ACC112 (cell line): ENCODE measurements around the gene PCAT6.

Experiments
- H2AFZ ChIP-seq: fragments of 200-600 bp; sonication (generic); one replicate; pipeline ENCODE4 v1.6.0; 2017; ENCODE audit warnings: antibody characterized with exemption, low read length; ENCODE audit not compliant: unreplicated experiment
- H3K27ac ChIP-seq: fragments of 200-600 bp; sonication (generic); 2 replicates; pipeline ENCODE4 v1.5.1; 2014; ENCODE audit warnings: low read depth, mild to moderate bottlenecking, antibody characterized with exemption, low read length, moderate library complexity
- H3K27me3 ChIP-seq: fragments of 200-600 bp; sonication (generic); 2 replicates; pipeline ENCODE4 v1.6.1; 2014; ENCODE audit warnings: mild to moderate bottlenecking, antibody characterized with exemption, low read length, moderate library complexity, mixed read lengths; ENCODE audit not compliant: insufficient read depth
- H3K36me3 ChIP-seq: fragments of 200-600 bp; sonication (generic); 2 replicates; pipeline ENCODE4 v1.6.1; 2016; ENCODE audit warnings: mild to moderate bottlenecking, antibody characterized with exemption, low read length, moderate library complexity, mixed read lengths; ENCODE audit not compliant: insufficient read depth
- H3K4me1 ChIP-seq: fragments of 200-600 bp; sonication (generic); one replicate; pipeline ENCODE4 v1.6.1; 2016; ENCODE audit warnings: low read length, mixed read lengths; ENCODE audit not compliant: insufficient read depth, unreplicated experiment, control insufficient read depth
- H3K4me3 ChIP-seq: fragments of 200-600 bp; sonication (generic); 2 replicates; pipeline ENCODE4 v1.5.1; 2014; ENCODE audit warnings: mild to moderate bottlenecking, low read depth, low read length
- H3K79me2 ChIP-seq: fragments of 200-600 bp; sonication (generic); one replicate; pipeline ENCODE4 v1.6.0; 2016; ENCODE audit warnings: low read length; ENCODE audit not compliant: control insufficient read depth, unreplicated experiment, insufficient read depth

Gene PCAT6

GRCh38 chr1:202796670-202797069, 14.1 kb upstream of the PCAT6 start:
- Histone ChIP-seq H2AFZ (no peak overlapping the region), H3K4me1 (peaks cover 4% of the 10 kb centered on the region), H3K27ac (no peak overlapping the region), H3K79me2 (peaks cover 91% of the 10 kb centered on the region), H3K4me3 (no peak overlapping the region), H3K36me3 (no peaks in the 10 kb centered on the region), H3K27me3 (no peaks in the 10 kb centered on the region)

- Histone ChIP-seq H3K36me3 (no peaks in the 10 kb centered on the region), H3K79me2 (peaks cover 94% of the 10 kb centered on the region), H3K4me1 (peaks cover 17% of the 10 kb centered on the region), H2AFZ (no peak overlapping the region), H3K4me3 (no peak overlapping the region), H3K27ac (no peak overlapping the region), H3K27me3 (no peaks in the 10 kb centered on the region)
Measured at GRCh38 chr1:202798260-202798659, 12.5 kb upstream of the PCAT6 start.

DNA sequence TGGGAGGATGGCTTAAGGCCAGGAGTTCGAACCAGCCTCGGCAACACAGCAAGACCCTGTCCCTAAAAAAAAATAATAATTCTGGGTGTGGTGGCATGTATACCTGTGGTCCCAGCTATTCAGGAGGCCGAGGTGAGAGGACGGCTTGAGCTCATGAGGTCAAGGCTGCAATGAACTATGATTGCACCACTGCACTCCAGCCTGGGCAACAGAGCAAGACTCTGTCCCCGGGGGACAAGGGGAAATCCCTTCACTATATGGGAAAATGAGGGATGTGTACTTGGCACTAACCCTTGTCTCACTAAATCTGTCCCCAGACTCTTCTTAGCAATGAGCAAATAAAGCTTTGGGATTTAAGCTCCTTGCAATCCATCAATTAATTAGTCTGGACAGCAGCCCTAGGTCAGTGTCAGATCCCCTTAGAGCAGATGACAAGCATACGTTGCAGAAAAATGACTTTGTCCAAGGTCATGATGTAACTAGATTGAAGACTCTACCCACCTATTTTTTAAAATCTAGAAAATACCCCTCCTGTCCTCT, 11.9 kb upstream of the PCAT6 start:
- Histone ChIP-seq H3K4me1 (peaks cover 22% of the 10 kb centered on the region), H3K27ac (no peak overlapping the region), H2AFZ (no peak overlapping the region), H3K4me3 (no peak overlapping the region), H3K27me3 (no peaks in the 10 kb centered on the region), H3K36me3 (no peaks in the 10 kb centered on the region), H3K79me2 (peaks cover 94% of the 10 kb centered on the region)

GRCh38 chr1:202800742-202801141, 10.0 kb upstream of the PCAT6 start:
- no peak overlapping the region for H3K27ac ChIP-seq
- H3K79me2 ChIP-seq, result peaks cover 98% of the 10 kb centered on the region
- H3K27me3 ChIP-seq, result no peaks in the 10 kb centered on the region
- no peak overlapping the region for H3K4me3 ChIP-seq
- peaks cover 38% of the 10 kb centered on the region for H3K4me1 ChIP-seq
- H3K36me3 ChIP-seq, result no peaks in the 10 kb centered on the region
- no peak overlapping the region for H2AFZ ChIP-seq

DNA sequence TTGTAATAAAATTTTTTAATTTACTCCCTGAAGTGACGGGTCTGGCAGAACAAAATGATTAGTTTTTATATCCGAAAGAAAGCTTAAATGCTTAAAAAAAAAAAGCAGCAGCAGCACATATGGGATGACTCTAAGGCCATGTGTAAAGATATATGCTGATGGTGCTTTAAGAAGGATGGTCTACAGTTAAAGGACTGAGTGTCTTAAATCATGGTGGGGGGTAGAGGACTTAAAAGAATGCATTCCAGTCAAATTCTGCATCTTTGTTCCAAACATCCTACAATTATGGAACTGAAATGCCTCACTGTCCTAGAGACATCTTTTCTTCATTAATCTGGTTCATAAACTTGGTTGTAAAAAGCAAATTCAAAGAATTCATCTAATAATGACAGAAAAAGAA, 9.6 kb upstream of the PCAT6 start:
- no peak overlapping the region for H2AFZ ChIP-seq
- H3K36me3 ChIP-seq, result no peaks in the 10 kb centered on the region
- H3K27me3 ChIP-seq, result no peaks in the 10 kb centered on the region
- peaks cover 43% of the 10 kb centered on the region for H3K4me1 ChIP-seq
- no peak overlapping the region for H3K4me3 ChIP-seq
- H3K79me2 ChIP-seq, result peaks cover 98% of the 10 kb centered on the region
- H3K27ac ChIP-seq, result no peak overlapping the region

- Histone ChIP-seq H2AFZ (no peak overlapping the region), H3K36me3 (no peaks in the 10 kb centered on the region), H3K4me1 (peaks cover 43% of the 10 kb centered on the region), H3K27ac (no peak overlapping the region), H3K27me3 (no peaks in the 10 kb centered on the region), H3K4me3 (no peak overlapping the region), H3K79me2 (peaks cover 98% of the 10 kb centered on the region)
Measured at GRCh38 chr1:202802034-202802433, 8.7 kb upstream of the PCAT6 start.

DNA sequence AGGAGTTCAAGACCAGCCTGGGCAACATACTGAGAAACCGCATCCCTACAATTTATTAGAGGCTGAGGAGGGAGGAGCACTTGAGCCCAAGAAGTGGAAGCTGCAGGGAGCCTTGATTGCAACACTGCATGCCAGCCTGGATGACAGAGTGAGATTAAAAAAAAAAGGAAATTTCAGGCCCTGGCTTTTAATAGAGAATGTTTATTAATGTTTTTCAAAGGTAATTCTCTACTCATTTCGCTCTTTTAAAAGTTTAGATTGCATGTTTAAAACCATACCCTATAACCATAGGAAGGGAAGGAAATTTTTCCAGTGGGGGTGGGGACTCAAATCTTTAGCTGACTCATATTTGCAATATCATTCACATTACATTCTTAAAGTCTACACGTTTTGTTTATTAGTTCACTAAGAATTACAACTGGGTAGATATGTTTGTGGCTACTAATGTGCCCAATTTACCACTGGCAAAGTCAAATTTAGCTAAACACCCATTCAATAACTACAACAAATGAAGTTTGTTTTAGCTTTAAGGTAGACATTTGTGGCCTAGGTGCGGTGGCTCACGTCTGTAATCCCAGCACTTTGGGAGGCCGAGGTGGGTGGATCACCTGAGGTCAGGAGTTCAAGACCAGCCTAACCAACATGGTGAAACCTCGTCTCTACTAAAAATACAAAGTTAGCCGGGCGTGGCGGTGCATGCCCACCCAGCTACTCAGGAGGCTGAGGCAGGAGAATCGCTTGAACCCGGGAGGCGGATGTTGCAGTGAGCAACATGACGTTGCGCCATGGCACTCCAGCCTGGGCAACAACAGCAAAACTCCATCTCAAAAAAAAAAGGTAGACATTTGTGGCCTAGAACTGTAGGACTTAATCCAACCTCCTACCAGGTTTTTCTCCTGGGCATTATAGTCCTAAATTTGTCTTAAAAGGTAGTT, 7.5 kb upstream of the PCAT6 start:
- H2AFZ ChIP-seq, result no peak overlapping the region

GRCh38 chr1:202804126-202804525, 6.6 kb upstream of the PCAT6 start:
- Histone ChIP-seq H3K27ac (peak overlapping the region; percentile 46; the same call in 1 of the 2 replicates), H2AFZ (no peak overlapping the region), H3K27me3 (no peaks in the 10 kb centered on the region), H3K79me2 (peaks cover 90% of the 10 kb centered on the region), H3K36me3 (no peaks in the 10 kb centered on the region), H3K4me1 (peaks cover 39% of the 10 kb centered on the region), H3K4me3 (peak overlapping the region; percentile 92)

More for the DNA sequence above, 7.5 kb upstream of the PCAT6 start:
- Histone ChIP-seq H3K4me3 (peak overlapping the region; percentile 8; the same call in 1 of the 2 replicates), H3K27me3 (no peaks in the 10 kb centered on the region), H3K27ac (peak overlapping the region; percentile 70), H3K4me1 (peaks cover 43% of the 10 kb centered on the region), H3K36me3 (no peaks in the 10 kb centered on the region), H3K79me2 (peaks cover 98% of the 10 kb centered on the region)

DNA sequence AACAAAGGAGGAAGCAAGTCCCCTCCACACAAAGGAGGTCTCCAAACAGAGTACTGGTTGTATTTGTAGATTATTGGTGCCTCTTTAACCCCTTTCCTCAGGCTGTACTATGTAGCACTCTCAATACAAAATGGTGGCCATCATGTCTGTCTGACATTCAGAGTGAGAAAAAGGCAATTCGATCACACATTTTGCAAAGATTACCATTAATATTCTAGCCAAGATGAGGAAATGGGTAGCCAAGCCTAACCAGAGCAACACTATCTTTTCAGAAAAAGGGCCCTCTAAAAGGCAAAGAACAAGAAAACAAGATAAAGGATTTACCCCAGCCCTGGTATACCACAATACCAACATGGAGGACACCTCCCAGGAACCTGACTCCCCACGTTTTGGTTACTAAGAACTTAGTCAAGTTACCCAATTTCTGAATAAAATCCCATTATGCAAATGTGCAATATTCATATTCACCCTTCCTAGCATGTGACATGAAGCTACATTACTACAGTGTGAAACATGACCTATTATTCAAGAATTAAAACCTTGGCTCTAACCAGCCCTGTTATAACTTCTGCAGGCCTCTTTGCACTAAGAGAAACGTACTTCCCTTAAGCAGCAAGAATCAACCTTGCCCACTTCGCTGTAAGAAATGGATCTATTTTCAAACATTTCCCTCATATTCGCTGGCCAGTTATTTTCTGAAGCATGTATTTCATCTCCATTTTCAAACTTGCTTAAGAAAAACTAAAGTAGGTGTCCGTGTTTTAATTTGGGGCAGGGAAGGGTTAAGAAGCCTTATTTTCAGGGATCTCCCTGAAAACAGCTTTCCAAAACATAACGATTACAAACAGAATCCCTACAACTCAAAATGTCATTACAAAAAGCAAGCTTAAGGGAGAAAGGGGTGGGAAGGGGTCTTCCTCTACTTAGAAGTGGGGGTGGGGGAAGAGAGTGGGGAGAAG, 4.6 kb upstream of the PCAT6 start:
- peak overlapping the region; percentile 15 for H2AFZ ChIP-seq
- peak overlapping the region; percentile 92 for H3K4me3 ChIP-seq
- no peaks in the 10 kb centered on the region for H3K36me3 ChIP-seq
- H3K79me2 ChIP-seq, result peaks cover 71% of the 10 kb centered on the region
- H3K27ac ChIP-seq, result peak overlapping the region; percentile 46
- peaks cover 39% of the 10 kb centered on the region for H3K4me1 ChIP-seq
- H3K27me3 ChIP-seq, result no peaks in the 10 kb centered on the region

DNA sequence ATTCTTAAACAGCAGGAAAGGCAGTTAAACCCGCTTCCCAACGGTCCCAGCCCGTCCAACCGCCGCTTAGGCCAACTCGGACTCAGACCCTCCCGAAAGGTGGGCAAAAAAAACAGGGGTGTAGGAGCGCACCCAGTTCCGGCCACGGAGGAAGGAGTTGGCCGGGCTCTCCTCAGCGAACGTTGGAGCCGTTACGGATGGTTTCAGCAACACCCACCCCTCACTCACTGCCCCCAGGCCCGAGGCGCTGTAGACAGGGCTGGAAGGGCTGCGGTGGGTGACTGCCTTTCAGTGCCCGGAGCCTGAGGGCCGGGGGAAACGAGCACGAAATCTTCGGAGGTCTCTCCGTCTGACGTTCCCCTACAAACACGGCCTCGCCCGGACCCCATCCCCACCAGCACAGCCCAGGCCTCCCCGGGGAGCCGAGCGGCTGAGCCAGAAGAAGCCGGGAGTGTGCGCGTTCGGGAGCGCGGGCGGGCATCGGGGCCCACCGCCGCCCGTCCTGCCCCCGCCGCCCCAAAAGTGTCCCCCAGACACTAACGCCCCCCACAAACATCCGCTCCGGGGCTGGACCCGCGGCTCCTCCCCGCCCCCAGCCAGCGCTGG, 3.8 kb upstream of the PCAT6 start:
- Histone ChIP-seq H3K36me3 (no peaks in the 10 kb centered on the region), H2AFZ (peak overlapping the region; percentile 31), H3K79me2 (peaks cover 63% of the 10 kb centered on the region), H3K4me1 (peaks cover 43% of the 10 kb centered on the region), H3K27me3 (no peaks in the 10 kb centered on the region), H3K27ac (peak overlapping the region; percentile 46), H3K4me3 (peak overlapping the region; percentile 92)
